Motor neuron (in vitro differentiated cells): ENCODE measurements around the gene ASTN2. TPM values are rescaled to one million over a fixed set of nuclear protein-coding genes. Genes with fewer than 3 reads are reported as not detected.

ENCODE experiments used
- ATAC-seq, 8 experiments: fragments of 200-7000 bp; cut with Tn5 transposase; replicated peaks in 6 of 8; 2 replicates each; pipeline ENCODE4 v1.8.0; 2021; ENCODE audit warnings: mild to moderate bottlenecking in 8 of 8, moderate library complexity in 8 of 8
- H3K27ac ChIP-seq, 2 donors: fragments of 250-450 bp; sonication (Bioruptor Pico); 2 replicates each; pipeline ENCODE4 v1.9.0; 2021; ENCODE audit warnings: antibody characterized with exemption in 2 of 2, mild to moderate bottlenecking in 2 of 2, moderate library complexity in 1 of 2
- H3K4me1 ChIP-seq, 2 donors: fragments of 250-450 bp; sonication (Bioruptor Pico); replicated peaks in 1 of 2; 2 replicates each; pipeline ENCODE4 v1.6.1; 2021; ENCODE audit warnings: antibody characterized with exemption in 2 of 2, mild to moderate bottlenecking in 2 of 2, moderate library complexity in 1 of 2
- H3K4me3 ChIP-seq, 5 donors: fragments of 250-450 bp; sonication (Bioruptor Pico); 2 replicates each; pipeline ENCODE4 v1.9.0; 2021; ENCODE audit warnings: antibody characterized with exemption in 5 of 5, mild to moderate bottlenecking in 5 of 5, moderate library complexity in 4 of 5
- WGBS, 10 experiments: fragments of 450-650 bp; shearing (Covaris generic); methylation state at CpG; one replicate each; pipeline ENCODE4 v1.0.0; 2022; 5-methylcytosine and 5-hydroxymethylcytosine counted together
- in situ Hi-C, 9 experiments: fragments of 400-800 bp; cut with MboI; loops; one replicate each; pipeline ENCODE4 v1.15.0; 2021; ENCODE audit warnings: low sequenced_read_pairs in 9 of 9, low pct_unique_long_range_greater_than_20kb in 2 of 9; ENCODE audit not compliant: unreplicated experiment in 9 of 9
- total RNA-seq, 8 experiments: library from RNA; unstranded; fragments of 300-600 nt; gene quantifications; 2 replicates each; pipeline versions ENCODE4 v1.2.3 to v1.2.4, GENCODE V29; 2022

The ASTN2 gene
- total RNA-seq, 8 experiments from 2014 or later, result 13.6 to 54.6 (median 17.9) TPM

- ATAC-seq, result no peak
- Histone ChIP-seq H3K4me1 (no peaks in the 10 kb centered on the region), H3K4me3 (no peak overlapping the region), H3K27ac (no peak overlapping the region)
- WGBS, 10 experiments, result 70 to 95% (median 89%) methylated on average over 2 to 5 of the region's 5 CpGs; no CpG with 5 or more reads in 2 of the 10 experiments
- in situ Hi-C loops, result no loop called here
Observed at GRCh38 chr9:116504893-116505480, 909.9 kb downstream of the ASTN2 start.

- Histone ChIP-seq H3K27ac (no peak overlapping the region), H3K4me3 (no peak overlapping the region), H3K4me1 (no peaks in the 10 kb centered on the region)
- in situ Hi-C loops, result no loop called here
- no peak for ATAC-seq
- WGBS, 10 experiments, result 67 to 100% (median 86%) methylated on average over 1 to 3 of the region's 3 CpGs; no CpG with 5 or more reads in 3 of the 10 experiments
Observed at GRCh38 chr9:116504081-116504480, 910.8 kb downstream of the ASTN2 start.

GRCh38 chr9:116502746-116503145 lies 912.1 kb downstream of the ASTN2 start:
- in situ Hi-C loops, result no loop called here
- ATAC-seq, result no peak
- Histone ChIP-seq H3K27ac (no peak overlapping the region), H3K4me1 (no peaks in the 10 kb centered on the region), H3K4me3 (no peak overlapping the region)

GRCh38 chr9:116501871-116502270 lies 913.0 kb downstream of the ASTN2 start:
- in situ Hi-C loops, result no loop called here
- 71 to 100% methylated on average over 1 of the region's 1 CpG; no CpG with 5 or more reads in 8 of the 10 experiments for WGBS, 10 experiments
- H3K4me1 ChIP-seq, result peaks cover 0 to 6% of the 10 kb centered on the region in 2 donors
- peak in 2 of 8 experiments; percentile 44 to 50 for ATAC-seq
- H3K27ac ChIP-seq, result no peak overlapping the region
- no peak overlapping the region for H3K4me3 ChIP-seq

- H3K4me1 ChIP-seq, result peaks cover 0 to 6% of the 10 kb centered on the region in 2 donors
- H3K27ac ChIP-seq, result no peak overlapping the region
- WGBS, 10 experiments, result 7 to 80% (median 58%) methylated on average over 1 to 5 of the region's 5 CpGs
- in situ Hi-C loops, result loop anchor here in 1 of 9 experiments (10.0 to 25.0 kb wide), 2 partner anchors 65 to 313 kb away; no protein-coding TSS in a partner anchor
- no peak overlapping the region for H3K4me3 ChIP-seq
- ATAC-seq, result peak in 3 of 8 experiments; percentile 36 to 96 (median 90)
Observed at GRCh38 chr9:116499986-116500871, 914.6 kb downstream of the ASTN2 start.

- H3K4me1 ChIP-seq, result peaks cover 0 to 6% of the 10 kb centered on the region in 2 donors
- no peak overlapping the region for H3K4me3 ChIP-seq
- in situ Hi-C loops, result loop anchor here in 1 of 9 experiments (10.0 to 25.0 kb wide), 2 partner anchors 65 to 312 kb away; no protein-coding TSS in a partner anchor
- no peak overlapping the region for H3K27ac ChIP-seq
- no peak for ATAC-seq
Observed at GRCh38 chr9:116499434-116499833, 915.4 kb downstream of the ASTN2 start.

GRCh38 chr9:116497095-116497890 lies 917.6 kb downstream of the ASTN2 start:
- Histone ChIP-seq H3K4me3 (no peak overlapping the region), H3K27ac (no peak overlapping the region), H3K4me1 (peaks cover 4 to 6% of the 10 kb centered on the region in 2 donors)
- peak in 5 of 8 experiments; percentile 7 to 52 (median 29) for ATAC-seq
- in situ Hi-C loops, result loop anchor here in 1 of 9 experiments (10.0 to 25.0 kb wide), 2 partner anchors 68 to 310 kb away; no protein-coding TSS in a partner anchor
- 8 to 100% (median 56%) methylated on average over 1 to 6 of the region's 6 CpGs; no CpG with 5 or more reads in 1 of the 10 experiments for WGBS, 10 experiments

GRCh38 chr9:116496167-116496566 lies 918.7 kb downstream of the ASTN2 start:
- H3K4me1 ChIP-seq, result peaks cover 8 to 10% of the 10 kb centered on the region in 2 donors
- no peak overlapping the region for H3K4me3 ChIP-seq
- ATAC-seq, result no peak
- WGBS, 10 experiments, result 83 to 100% (median 83%) methylated on average over 1 of the region's 1 CpG; no CpG with 5 or more reads in 7 of the 10 experiments
- H3K27ac ChIP-seq, result no peak overlapping the region
- in situ Hi-C loops, result loop anchor here in 1 of 9 experiments (10.0 to 25.0 kb wide), 2 partner anchors 69 to 309 kb away; no protein-coding TSS in a partner anchor

GRCh38 chr9:116495725-116496124 lies 919.1 kb downstream of the ASTN2 start:
- no peak for ATAC-seq

GRCh38 chr9:116494815-116495634 lies 919.8 kb downstream of the ASTN2 start:
- Histone ChIP-seq H3K4me1 (peaks cover 9 to 14% of the 10 kb centered on the region in 2 donors), H3K27ac (no peak overlapping the region), H3K4me3 (no peak overlapping the region)
- peak in 2 of 8 experiments; percentile 20 to 37 for ATAC-seq
- 42 to 85% (median 59%) methylated on average over 2 to 5 of the region's 5 CpGs; no CpG with 5 or more reads in 3 of the 10 experiments for WGBS, 10 experiments
- in situ Hi-C loops, result loop anchor here in 1 of 9 experiments (10.0 to 25.0 kb wide), 2 partner anchors 70 to 308 kb away; no protein-coding TSS in a partner anchor

More at GRCh38 chr9:116495725-116496124, 919.1 kb downstream of the ASTN2 start:
- no peak overlapping the region for H3K4me3 ChIP-seq
- H3K4me1 ChIP-seq, result peaks cover 9 to 14% of the 10 kb centered on the region in 2 donors
- in situ Hi-C loops, result loop anchor here in 1 of 9 experiments (10.0 to 25.0 kb wide), 2 partner anchors 69 to 308 kb away; no protein-coding TSS in a partner anchor
- H3K27ac ChIP-seq, result no peak overlapping the region
- WGBS, 10 experiments, result 59 to 100% (median 69%) methylated on average over 1 to 6 of the region's 6 CpGs; no CpG with 5 or more reads in 1 of the 10 experiments

- Histone ChIP-seq H3K4me3 (no peak overlapping the region), H3K4me1 (peaks cover 9 to 14% of the 10 kb centered on the region in 2 donors), H3K27ac (no peak overlapping the region)
- in situ Hi-C loops, result loop anchor here in 1 of 9 experiments (10.0 to 25.0 kb wide), 2 partner anchors 71 to 306 kb away; no protein-coding TSS in a partner anchor
- WGBS, 10 experiments, result 42 to 100% (median 88%) methylated on average over 1 to 6 of the region's 8 CpGs; no CpG with 5 or more reads in 2 of the 10 experiments
- ATAC-seq, result no peak
Observed at GRCh38 chr9:116493183-116493860, 921.5 kb downstream of the ASTN2 start.
